LNCaP clone FGC (cell line): ENCODE results near the gene DAAM2.

Experiments
- DNase-seq: peaks from one replicate; pipeline ENCODE4 v3.0.0-alpha.2; 2011; ENCODE audit warnings: low read depth
- H3K4me3 ChIP-seq: 2 replicates; pipeline ENCODE4 v1.5.1; 2011; ENCODE audit warnings: mild to moderate bottlenecking, low read depth, low read length, control low read depth
- CTCF ChIP-seq: IDR thresholded peaks from 2 replicates; pipeline ENCODE4 v1.5.1; 2012; ENCODE audit warnings: mild to moderate bottlenecking; ENCODE audit not compliant: control insufficient read depth, insufficient read depth; ENCODE audit errors: extremely low read depth

The DAAM2 gene

GRCh38 chr6:39794231-39794630 is 2.1 kb downstream of the DAAM2 start:
- TF ChIP-seq CTCF, result no peak
- no peak overlapping the region for H3K4me3 ChIP-seq
- DNase-seq, result no peak

DNA sequence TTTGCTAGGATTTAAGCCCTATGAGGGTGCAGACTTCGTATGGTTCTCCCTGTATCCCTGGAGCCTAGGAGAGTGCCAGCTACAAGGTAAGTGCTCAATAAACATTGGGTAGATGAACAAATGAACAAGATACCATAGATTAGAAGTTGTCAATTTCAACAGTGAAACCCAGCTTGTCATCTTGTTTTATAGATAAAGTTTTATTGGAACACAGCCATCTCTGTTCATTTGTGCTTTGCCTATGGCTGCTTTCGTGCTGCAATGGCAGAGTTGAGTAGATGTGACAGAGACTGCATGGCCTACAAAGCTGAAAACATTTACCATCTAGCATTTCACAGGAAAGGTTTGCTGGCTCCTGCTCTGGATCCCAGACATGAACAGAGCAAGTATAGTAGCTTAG is 5.6 kb downstream of the DAAM2 start:
- no peak for TF ChIP-seq CTCF
- no peak for DNase-seq
- H3K4me3 ChIP-seq, result no peak overlapping the region

- DNase-seq, result no peak
- no peak for TF ChIP-seq CTCF
- H3K4me3 ChIP-seq, result no peak overlapping the region
These were observed 8.2 kb downstream of the DAAM2 start for GRCh38 chr6:39800034-39801032.

- H3K4me3 ChIP-seq, result no peak overlapping the region
- no peak for DNase-seq
- no peak for TF ChIP-seq CTCF
These were observed 9.5 kb downstream of the DAAM2 start for GRCh38 chr6:39801456-39802251.

GRCh38 chr6:39803872-39804271 is 11.7 kb downstream of the DAAM2 start:
- no peak overlapping the region for H3K4me3 ChIP-seq
- no peak for TF ChIP-seq CTCF
- DNase-seq, result no peak

DNA sequence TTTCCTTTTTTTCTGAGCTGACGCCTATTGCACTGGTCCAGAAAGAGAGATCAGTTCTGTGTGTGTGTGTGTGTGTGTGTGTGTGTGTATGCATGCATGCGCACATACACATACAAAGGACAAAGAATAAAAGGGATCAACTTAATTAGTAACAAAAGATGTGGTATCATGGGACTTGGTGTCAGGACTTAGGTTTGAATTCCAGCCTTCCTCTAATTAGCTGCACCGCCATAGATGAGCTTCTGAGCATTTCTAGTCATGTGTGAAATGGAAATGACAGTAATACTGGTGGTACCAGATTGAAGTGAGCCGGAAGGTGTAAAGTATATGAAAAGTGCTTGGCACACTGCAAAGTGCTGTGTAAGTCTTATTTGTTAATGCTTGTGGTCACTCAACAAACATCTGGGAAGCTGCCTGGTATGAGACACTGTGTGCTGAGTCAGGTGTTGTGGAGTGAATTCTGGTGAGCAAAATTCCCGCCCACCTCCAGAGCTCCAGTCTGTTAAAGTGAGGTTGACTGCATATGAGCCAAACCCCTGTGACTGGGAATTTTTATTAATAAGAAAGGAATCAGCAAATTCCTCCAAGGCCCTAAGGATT is 12.4 kb downstream of the DAAM2 start:
- no peak for DNase-seq
- H3K4me3 ChIP-seq, result no peak overlapping the region
- TF ChIP-seq CTCF, result no peak
